Mucosa of descending colon (tissue), 3 donors: ENCODE data around the gene HAO2. TPM values are rescaled to one million over a fixed set of nuclear protein-coding genes. Genes with fewer than 3 reads are reported as not detected.

Experiments
- ATAC-seq: fragments of 200-7000 bp; cut with Tn5 transposase; one replicate; pipeline ENCODE4 v1.9.1; 2020; ENCODE audit warnings: mild to moderate bottlenecking, moderate library complexity
- DNase-seq, 3 donors: peaks; one replicate each; pipeline ENCODE4 v3.0.0-alpha.2; 2020
- H3K36me3 ChIP-seq: fragments of 200-600 bp; one replicate; pipeline ENCODE4 v1.8.0; 2021; ENCODE audit warnings: low read depth, mild to moderate bottlenecking
- H3K4me1 ChIP-seq: fragments of 200-600 bp; one replicate; pipeline ENCODE4 v1.8.0; 2021; ENCODE audit warnings: low read depth, mild to moderate bottlenecking
- H3K4me3 ChIP-seq: fragments of 200-600 bp; one replicate; pipeline ENCODE4 v1.8.0; 2021; ENCODE audit warnings: mild to moderate bottlenecking
- H3K9me3 ChIP-seq: fragments of 200-600 bp; one replicate; pipeline ENCODE4 v1.8.0; 2021; ENCODE audit warnings: mild to moderate bottlenecking
- intact Hi-C, 2 donors: fragments of 100-400 bp; cut with DNase I in 1 of 2; cut with micrococcal nuclease in 1 of 2; formaldehyde crosslinking; loops; one replicate each; pipeline versions ENCODE4 v1.11.0 to v1.11.1; 2022; cut with DNase I, micrococcal nuclease
- total RNA-seq, 3 donors: library from RNA; stranded (reverse); fragmentation: NEBNext Ultra II Directional in 2 of 3; extraction: Animal tissue kit (Norgen Biotek cat#: 25700) in 2 of 3; gene quantifications; one replicate each; pipeline versions ENCODE4 v1.2.1 to v1.2.4, GENCODE V29; 2021 to 2023
- TF ChIP-seq, protein P1 (sequence below): fragments of 200-600 bp; IDR thresholded peaks from one replicate; pipeline ENCODE4 v1.8.0; 2022; ENCODE audit warnings: antibody characterized with exemption, mild to moderate bottlenecking
- donor health status: DM: no; HTN: no; CAD: no; lungs with moderate emphysema.
- donor health status: DM: no; HTN: no; CAD: no.
- donor health status: DM: no; HTN: yes; CAD: no.

HAO2 gene
- total RNA-seq, 3 donors from 2014 or later, result not detected

- TF ChIP-seq, protein P1, sequence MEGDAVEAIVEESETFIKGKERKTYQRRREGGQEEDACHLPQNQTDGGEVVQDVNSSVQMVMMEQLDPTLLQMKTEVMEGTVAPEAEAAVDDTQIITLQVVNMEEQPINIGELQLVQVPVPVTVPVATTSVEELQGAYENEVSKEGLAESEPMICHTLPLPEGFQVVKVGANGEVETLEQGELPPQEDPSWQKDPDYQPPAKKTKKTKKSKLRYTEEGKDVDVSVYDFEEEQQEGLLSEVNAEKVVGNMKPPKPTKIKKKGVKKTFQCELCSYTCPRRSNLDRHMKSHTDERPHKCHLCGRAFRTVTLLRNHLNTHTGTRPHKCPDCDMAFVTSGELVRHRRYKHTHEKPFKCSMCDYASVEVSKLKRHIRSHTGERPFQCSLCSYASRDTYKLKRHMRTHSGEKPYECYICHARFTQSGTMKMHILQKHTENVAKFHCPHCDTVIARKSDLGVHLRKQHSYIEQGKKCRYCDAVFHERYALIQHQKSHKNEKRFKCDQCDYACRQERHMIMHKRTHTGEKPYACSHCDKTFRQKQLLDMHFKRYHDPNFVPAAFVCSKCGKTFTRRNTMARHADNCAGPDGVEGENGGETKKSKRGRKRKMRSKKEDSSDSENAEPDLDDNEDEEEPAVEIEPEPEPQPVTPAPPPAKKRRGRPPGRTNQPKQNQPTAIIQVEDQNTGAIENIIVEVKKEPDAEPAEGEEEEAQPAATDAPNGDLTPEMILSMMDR, result no peak
- intact Hi-C loops, result no loop called here
- Histone ChIP-seq H3K9me3 (no peaks in the 10 kb centered on the region), H3K4me1 (no peaks in the 10 kb centered on the region), H3K36me3 (no peaks in the 10 kb centered on the region), H3K4me3 (no peak overlapping the region)
- ATAC-seq (no peak), DNase-seq (no peak)
These were observed 30.6 kb upstream of the HAO2 start for GRCh38 chr1:119338004-119338403.

- ATAC-seq (no peak), DNase-seq (no peak)
- Histone ChIP-seq H3K36me3 (no peaks in the 10 kb centered on the region), H3K9me3 (no peaks in the 10 kb centered on the region), H3K4me1 (no peaks in the 10 kb centered on the region), H3K4me3 (no peak overlapping the region)
- TF ChIP-seq, protein P1, result no peak
- intact Hi-C loops, result no loop called here
These were observed 29.8 kb upstream of the HAO2 start for GRCh38 chr1:119338757-119339156.

DNA sequence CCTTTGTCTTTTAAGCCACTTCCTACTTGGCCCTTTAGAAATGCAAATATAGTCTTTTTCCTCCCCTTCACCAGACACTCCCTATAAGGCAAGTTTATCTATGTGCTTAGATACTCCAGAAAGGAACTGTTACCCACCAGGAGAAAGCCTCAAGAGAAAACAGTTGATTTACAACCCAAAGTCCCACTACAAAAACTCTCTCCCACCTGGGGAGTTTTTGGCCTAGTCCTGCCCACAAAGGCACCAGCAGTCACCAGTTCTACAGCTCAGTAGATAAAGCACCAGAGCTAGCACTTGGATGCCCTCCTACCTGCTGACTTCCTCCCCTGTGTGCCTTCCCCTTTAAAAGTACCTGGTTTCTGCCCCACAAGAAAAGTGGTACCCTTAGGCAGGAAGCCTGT is 27.7 kb upstream of the HAO2 start:
- ATAC-seq, result no peak
- DNase-seq, result no peak
- H3K4me1 ChIP-seq, result no peaks in the 10 kb centered on the region

DNA sequence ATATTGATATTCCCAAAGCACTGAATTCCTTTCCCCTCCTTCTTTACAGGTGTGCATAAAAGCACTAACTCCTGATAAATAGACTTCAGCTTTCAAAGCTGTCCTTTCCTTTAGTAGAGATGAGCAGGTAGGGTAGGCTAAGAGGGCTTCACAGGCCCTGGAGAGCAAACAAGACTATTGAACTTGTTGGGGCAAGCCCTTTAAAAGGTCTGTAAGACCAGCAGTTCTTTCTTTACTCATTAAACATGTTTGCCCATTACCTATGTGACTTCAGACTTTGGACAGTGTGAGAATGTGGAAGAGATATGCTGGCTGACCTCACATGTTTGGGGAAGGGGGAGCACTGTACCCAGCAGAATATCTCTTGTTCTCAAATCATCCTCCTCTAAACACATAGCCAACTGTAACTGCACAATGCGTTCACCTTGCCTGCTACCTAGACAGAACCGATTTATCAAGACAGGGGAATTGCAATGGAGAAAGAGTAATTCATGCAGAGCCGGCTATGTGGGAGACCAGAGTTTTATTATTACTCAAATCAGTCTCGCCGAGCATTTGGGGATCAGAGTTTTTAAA is 27.1 kb upstream of the HAO2 start:
- Histone ChIP-seq H3K9me3 (no peaks in the 10 kb centered on the region), H3K4me3 (no peak overlapping the region), H3K4me1 (no peaks in the 10 kb centered on the region), H3K36me3 (no peaks in the 10 kb centered on the region)
- TF ChIP-seq, protein P1, result no peak
- peak; percentile 24 for ATAC-seq
- intact Hi-C loops, result no loop called here
- no peak for DNase-seq

More for the DNA sequence above, 27.7 kb upstream of the HAO2 start:
- no peak overlapping the region for H3K4me3 ChIP-seq
- no peaks in the 10 kb centered on the region for H3K36me3 ChIP-seq
- intact Hi-C loops, result no loop called here
- H3K9me3 ChIP-seq, result no peaks in the 10 kb centered on the region
- TF ChIP-seq, protein P1, result no peak

DNA sequence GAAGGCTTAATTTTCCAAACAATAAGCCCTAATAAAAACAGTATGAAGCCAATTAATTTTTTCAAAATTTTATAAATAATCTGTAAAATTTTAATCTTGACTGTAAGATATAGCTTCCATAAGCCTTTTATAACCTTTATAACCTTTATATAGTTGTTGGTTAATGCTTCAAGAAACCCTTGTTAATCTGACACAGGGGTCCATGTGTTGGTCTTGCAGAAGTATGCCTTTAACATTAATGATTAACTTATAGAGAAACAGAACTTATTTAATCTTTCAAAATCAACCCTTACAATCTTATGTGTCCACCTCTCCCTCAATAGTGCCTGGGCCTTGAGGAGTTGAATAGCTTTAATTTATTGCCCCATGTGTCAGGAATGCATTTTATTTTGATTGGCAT is 23.2 kb upstream of the HAO2 start:
- TF ChIP-seq, protein P1, result no peak
- intact Hi-C loops, result no loop called here
- ATAC-seq (no peak), DNase-seq (no peak)
- H3K4me3 ChIP-seq, result no peak overlapping the region
- H3K4me1 ChIP-seq, result no peaks in the 10 kb centered on the region
- H3K9me3 ChIP-seq, result no peaks in the 10 kb centered on the region
- H3K36me3 ChIP-seq, result no peaks in the 10 kb centered on the region

DNA sequence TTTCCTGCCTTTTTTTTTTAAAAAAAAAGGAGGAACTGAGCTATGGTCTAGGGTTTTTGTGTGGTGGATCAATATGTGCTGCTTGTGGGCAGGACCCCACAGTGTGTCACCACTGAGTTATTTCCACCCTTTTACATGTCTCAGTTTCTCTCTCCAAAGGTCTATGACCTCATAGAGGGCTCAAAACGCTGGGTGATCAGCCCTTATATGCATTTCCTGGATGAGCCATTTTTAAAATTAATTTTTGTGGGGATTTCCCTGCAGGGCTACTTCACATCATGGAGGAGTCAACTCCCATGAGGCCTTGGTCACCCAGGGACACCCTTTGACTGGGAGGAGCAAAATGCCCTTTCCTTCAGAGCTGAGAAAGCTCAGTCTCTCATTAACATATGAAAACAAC is 20.7 kb upstream of the HAO2 start:
- H3K9me3 ChIP-seq, result no peaks in the 10 kb centered on the region

More for the DNA sequence above, 20.7 kb upstream of the HAO2 start:
- ATAC-seq, result no peak
- H3K4me3 ChIP-seq, result no peak overlapping the region
- DNase-seq, result no peak
- TF ChIP-seq, protein P1, result no peak
- H3K4me1 ChIP-seq, result no peaks in the 10 kb centered on the region
- H3K36me3 ChIP-seq, result no peaks in the 10 kb centered on the region
- intact Hi-C loops, result no loop called here
